Hematopoietic multipotent progenitor cell treated with erythropoietin and hydrocortisone succinate and interleukin-3 and kit ligand, for 6 days (in vitro differentiated cells): ENCODE results near the gene MBD3.
"Not testable (repeated sequence)": the region's sequence is repeated elsewhere in the genome, so short reads cannot be mapped to it uniquely, and the experiment has no call there.

ENCODE experiments used
- DNase-seq: peaks from one replicate; pipeline ENCODE4 v3.0.0-alpha.2; 2015

Gene MBD3

GRCh38 chr19:1568320-1569019 is 24.2 kb downstream of the MBD3 start, which contains the start of gene MEX3D:
MEX3D (minus strand) TSS chr19:1568325; CDS start chr19:1568058, 267 bp downstream.
- DNase-seq: peak; percentile 79

- DNase-seq: no peak
These were observed 24.8 kb downstream of the MBD3 start for GRCh38 chr19:1567848-1568227.

GRCh38 chr19:1567116-1567847 is 25.4 kb downstream of the MBD3 start:
- peak; percentile 46 for DNase-seq

- no peak for DNase-seq
These were observed 26.1 kb downstream of the MBD3 start for GRCh38 chr19:1566392-1567115.

- no peak for DNase-seq
These were observed 29.4 kb downstream of the MBD3 start for GRCh38 chr19:1563251-1563650.

GRCh38 chr19:1561236-1561842 is 31.3 kb downstream of the MBD3 start:
- DNase-seq: no peak

- DNase-seq: no peak
These were observed 32.3 kb downstream of the MBD3 start for GRCh38 chr19:1560286-1560882.

- DNase-seq: no peak
These were observed 34.1 kb downstream of the MBD3 start for GRCh38 chr19:1558552-1558951.

GRCh38 chr19:1556390-1557070 is 36.1 kb downstream of the MBD3 start:
- DNase-seq: no peak

- DNase-seq: no peak
These were observed 36.9 kb downstream of the MBD3 start for GRCh38 chr19:1555487-1556389.

GRCh38 chr19:1554968-1555367 is 37.7 kb downstream of the MBD3 start:
- DNase-seq: no peak

GRCh38 chr19:1553415-1553814 is 39.2 kb downstream of the MBD3 start:
- DNase-seq: no peak

- DNase-seq: no peak
These were observed 41.3 kb downstream of the MBD3 start for GRCh38 chr19:1551068-1552040.

- no peak for DNase-seq
These were observed 43.2 kb downstream of the MBD3 start for GRCh38 chr19:1549332-1549945.

GRCh38 chr19:1540365-1540925 is 52.2 kb downstream of the MBD3 start:
- no peak for DNase-seq

GRCh38 chr19:1539749-1540148 is 52.9 kb downstream of the MBD3 start:
- DNase-seq: not testable (repeated sequence)

- DNase-seq: no peak
These were observed 53.7 kb downstream of the MBD3 start for GRCh38 chr19:1538978-1539377.

GRCh38 chr19:1535699-1536098 is 57.0 kb downstream of the MBD3 start:
- DNase-seq: not testable (repeated sequence)

- DNase-seq: no peak
These were observed 57.7 kb downstream of the MBD3 start for GRCh38 chr19:1534972-1535371.
